Suppressor macrophage treated with lipopolysaccharide for 1 hour (primary cell): ENCODE data around the gene MTG2.
A peak's percentile ranks its signal among the peaks of the same experiment; 100 is the strongest.
"Not testable (repeated sequence)": the region's sequence is repeated elsewhere in the genome, so short reads cannot be mapped to it uniquely, and the experiment has no call there.

Experiments used
- DNase-seq, 3 donors: peaks; one replicate each; pipeline ENCODE4 v3.0.0-alpha.2; 2020 to 2022

Gene MTG2

GRCh38 chr20:62146019-62146755, 36.6 kb upstream of the MTG2 start:
- DNase-seq = no peak

- no peak for DNase-seq
Observed at GRCh38 chr20:62147125-62147524, 35.7 kb upstream of the MTG2 start.

- DNase-seq = no peak
Observed at GRCh38 chr20:62147528-62147927, 35.3 kb upstream of the MTG2 start.

- DNase-seq = not testable (repeated sequence)
Observed at GRCh38 chr20:62148383-62148782, 34.4 kb upstream of the MTG2 start.

GRCh38 chr20:62148908-62149314, 33.9 kb upstream of the MTG2 start:
- DNase-seq = no peak

GRCh38 chr20:62149532-62150309, 33.1 kb upstream of the MTG2 start:
- DNase-seq = no peak

GRCh38 chr20:62150310-62150575, 32.6 kb upstream of the MTG2 start:
- DNase-seq = no peak

- no peak for DNase-seq
Observed at GRCh38 chr20:62151225-62151624, 31.6 kb upstream of the MTG2 start.

- no peak for DNase-seq
Observed at GRCh38 chr20:62151835-62152364, 30.9 kb upstream of the MTG2 start.

- no peak for DNase-seq
Observed at GRCh38 chr20:62155428-62156253, 27.2 kb upstream of the MTG2 start.

- no peak for DNase-seq
Observed at GRCh38 chr20:62156254-62156556, 26.6 kb upstream of the MTG2 start.

GRCh38 chr20:62156592-62157386, 26.0 kb upstream of the MTG2 start:
- DNase-seq = peak; percentile 70 to 88 (median 73)

- DNase-seq = no peak
Observed at GRCh38 chr20:62157387-62158087, 25.3 kb upstream of the MTG2 start.

- no peak for DNase-seq
Observed at GRCh38 chr20:62158088-62158400, 24.8 kb upstream of the MTG2 start.

GRCh38 chr20:62158541-62158940, 24.3 kb upstream of the MTG2 start:
- DNase-seq = no peak

- no peak for DNase-seq
Observed at GRCh38 chr20:62159052-62159451, 23.8 kb upstream of the MTG2 start.

GRCh38 chr20:62159839-62160238, 23.0 kb upstream of the MTG2 start:
- DNase-seq = no peak

- no peak for DNase-seq
Observed at GRCh38 chr20:62160253-62160652, 22.6 kb upstream of the MTG2 start.

- DNase-seq = no peak
Observed at GRCh38 chr20:62160876-62161275, 22.0 kb upstream of the MTG2 start.

- DNase-seq = no peak
Observed at GRCh38 chr20:62161347-62161746, 21.5 kb upstream of the MTG2 start.

GRCh38 chr20:62162765-62163484, 19.9 kb upstream of the MTG2 start:
- DNase-seq = no peak

- no peak for DNase-seq
Observed at GRCh38 chr20:62163485-62163865, 19.4 kb upstream of the MTG2 start.
